ENCODE data around the gene FXYD2. TPM values are rescaled to one million over a fixed set of nuclear protein-coding genes. Genes with fewer than 3 reads are reported as not detected.

Gene FXYD2
- total RNA-seq, 1 donor from 2014 or later, result 1.6 TPM

DNA sequence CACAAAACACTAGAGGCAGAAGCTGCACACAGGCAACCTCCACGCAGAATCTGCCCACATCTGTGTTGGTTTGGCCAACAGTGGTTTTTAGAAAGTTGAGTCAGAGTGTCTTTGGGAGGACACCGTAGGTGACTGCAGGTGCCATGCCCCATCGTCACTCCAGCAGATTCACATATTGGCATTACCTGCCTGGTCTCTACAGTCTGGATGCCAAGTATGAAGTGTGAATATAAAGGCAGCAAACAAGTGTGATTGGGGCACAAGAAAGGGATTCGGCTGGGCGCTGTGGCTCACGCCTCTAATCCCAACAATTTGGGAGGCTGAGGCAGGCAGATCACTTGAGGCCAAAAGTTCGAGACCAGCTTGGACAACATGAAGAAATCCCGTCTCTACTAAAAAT, 11.0 kb upstream of the FXYD2 start:
- DNase-seq (ENCODE audit: low spot score), result no peak

DNA sequence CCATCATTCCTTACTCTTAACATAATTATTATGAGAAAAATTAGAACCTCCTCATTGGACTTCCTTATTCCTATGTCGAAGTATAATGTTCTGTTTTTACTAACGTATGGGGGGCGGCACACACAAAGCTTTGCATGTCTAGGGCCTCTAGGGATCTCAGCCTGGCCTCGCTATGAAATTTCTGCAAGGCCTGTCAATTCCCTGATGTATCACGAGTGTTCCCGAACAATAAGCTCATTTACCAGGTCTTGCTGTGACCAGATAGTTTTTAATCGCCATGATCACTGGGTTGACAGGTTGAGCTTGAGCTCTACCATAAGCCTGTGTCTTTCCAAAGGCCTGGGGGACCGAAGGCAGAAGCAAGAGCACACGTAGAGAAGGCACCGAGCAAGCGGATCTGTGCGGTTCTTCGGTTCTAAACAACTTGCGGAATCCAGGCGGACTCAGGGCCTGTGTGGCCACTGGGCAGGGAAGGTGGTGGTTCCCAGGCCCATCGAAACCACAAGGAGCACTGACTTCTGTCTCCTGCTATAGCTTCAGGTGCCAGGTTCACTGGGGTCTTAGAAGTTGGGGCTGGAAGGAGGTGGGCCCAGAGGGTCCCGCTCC, 10.4 kb upstream of the FXYD2 start:
- DNase-seq (ENCODE audit: low spot score), result no peak

DNA sequence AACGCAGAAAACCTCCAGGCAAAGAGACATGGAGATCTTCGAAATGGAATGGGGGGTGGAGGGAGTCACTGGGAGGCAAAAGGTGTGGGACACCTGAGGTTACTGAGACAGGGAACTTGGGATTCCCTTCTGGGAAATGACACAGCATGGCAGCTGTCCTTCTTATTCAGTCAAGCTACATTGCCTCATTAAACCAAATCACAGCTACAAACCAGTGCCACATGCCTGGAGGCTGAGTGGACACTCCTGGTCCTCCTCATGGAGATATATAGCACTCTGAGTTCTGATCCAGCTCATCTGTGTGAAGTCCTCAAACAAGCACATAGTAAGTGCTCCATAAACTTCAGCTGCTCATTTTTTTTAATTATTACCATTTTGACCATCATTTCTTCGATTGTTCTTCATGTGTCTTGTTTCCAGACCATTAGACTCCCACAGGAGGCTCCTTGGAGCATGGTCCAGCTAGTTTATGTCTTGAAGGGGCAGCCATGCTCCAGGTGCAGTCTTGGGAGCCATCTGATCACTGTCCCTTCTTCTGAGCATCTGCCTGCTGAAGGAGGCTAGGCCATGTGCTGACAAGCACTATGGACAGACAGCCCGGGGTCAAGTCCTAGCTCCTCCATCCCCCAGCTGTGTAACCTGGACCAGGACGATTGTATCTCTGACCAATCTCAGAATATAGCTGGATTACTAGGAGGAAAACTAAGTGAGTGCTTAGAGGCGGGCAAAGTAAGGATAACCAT, 9.7 kb upstream of the FXYD2 start:
- no peak for DNase-seq (ENCODE audit: low spot score)

DNA sequence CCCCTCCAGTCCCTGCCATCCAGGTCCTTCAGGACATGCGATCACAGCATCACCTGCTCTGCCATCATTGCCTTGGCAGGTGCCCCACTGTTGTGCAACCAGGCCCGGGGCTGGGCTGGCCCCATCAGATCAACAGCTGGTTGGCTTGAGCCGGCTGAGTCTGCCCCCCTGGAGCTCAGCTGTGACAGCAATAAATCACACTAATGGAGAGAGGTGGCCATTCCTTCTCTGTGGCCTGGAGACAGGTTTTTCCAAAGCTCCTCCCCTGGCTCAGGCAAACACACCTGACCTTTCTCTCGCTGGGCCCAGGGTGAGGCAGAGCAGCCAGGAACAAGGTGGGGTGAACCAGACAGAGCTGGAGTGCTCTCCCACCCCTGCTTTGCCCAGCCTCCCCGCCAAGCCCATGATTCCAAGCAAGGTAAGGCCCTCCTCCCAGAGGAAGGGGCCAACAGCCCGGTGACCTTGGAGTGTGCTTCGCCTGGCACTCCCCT, 8.9 kb upstream of the FXYD2 start:
- DNase-seq (ENCODE audit: low spot score), result peak; percentile 92

DNA sequence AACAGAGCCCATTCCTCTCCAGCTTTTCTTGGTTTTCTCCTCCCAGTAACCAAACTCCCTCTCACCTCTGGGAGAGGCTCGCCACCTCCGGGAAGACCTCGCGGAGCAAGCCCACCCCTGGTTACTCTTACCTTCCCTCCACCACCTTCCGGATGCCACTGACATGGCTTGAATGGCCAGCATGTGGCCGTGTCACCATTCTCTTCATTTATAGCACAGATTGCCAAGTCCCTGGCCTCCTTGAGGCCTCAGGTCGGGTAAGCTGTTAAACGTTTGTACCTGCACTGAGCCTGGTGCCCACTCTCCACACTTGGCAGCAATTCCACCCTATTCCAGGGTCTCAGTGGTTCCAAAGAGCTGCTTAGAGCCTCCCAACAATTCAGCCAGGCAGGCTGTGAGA, 8.0 kb upstream of the FXYD2 start:
- peak; percentile 24 for DNase-seq (ENCODE audit: low spot score)

DNA sequence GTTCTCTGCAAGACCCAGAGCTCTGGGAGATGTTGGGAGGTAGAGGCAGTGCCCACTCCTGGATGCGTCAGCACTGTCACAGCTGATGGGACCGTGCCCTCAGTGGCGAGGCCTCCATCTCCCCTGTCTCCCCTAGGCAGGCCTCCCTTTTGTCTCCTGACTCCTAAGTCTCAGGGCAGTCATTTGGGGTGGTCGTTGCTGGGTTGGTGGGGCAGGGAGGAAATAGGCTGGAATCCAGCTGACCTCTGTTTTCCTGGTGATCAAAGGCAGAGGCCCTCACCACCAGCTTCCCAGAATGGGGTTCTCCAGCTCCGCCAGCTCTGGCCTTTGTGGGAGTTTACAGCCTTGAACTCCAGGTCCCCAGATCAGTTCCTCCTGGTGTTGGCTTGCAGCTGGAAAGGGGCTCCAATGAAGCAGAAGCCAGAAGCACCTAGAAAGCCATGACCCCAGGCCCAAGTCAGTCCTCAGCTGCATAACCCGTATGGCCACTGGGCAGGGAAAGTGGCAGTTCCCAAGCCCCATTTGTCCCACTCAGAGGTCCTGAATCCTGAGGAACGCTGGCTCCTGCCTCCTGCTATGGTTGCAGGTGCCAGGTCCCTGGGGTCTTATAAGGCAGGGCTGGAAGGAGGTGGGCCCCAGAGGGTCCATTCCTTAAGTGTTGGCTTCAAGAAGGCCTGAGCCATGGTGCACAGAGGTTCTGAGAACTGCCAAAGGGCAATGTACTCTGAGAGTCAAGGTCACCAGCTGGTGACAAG, 7.3 kb upstream of the FXYD2 start:
- DNase-seq (ENCODE audit: low spot score), result peak; percentile 35

DNA sequence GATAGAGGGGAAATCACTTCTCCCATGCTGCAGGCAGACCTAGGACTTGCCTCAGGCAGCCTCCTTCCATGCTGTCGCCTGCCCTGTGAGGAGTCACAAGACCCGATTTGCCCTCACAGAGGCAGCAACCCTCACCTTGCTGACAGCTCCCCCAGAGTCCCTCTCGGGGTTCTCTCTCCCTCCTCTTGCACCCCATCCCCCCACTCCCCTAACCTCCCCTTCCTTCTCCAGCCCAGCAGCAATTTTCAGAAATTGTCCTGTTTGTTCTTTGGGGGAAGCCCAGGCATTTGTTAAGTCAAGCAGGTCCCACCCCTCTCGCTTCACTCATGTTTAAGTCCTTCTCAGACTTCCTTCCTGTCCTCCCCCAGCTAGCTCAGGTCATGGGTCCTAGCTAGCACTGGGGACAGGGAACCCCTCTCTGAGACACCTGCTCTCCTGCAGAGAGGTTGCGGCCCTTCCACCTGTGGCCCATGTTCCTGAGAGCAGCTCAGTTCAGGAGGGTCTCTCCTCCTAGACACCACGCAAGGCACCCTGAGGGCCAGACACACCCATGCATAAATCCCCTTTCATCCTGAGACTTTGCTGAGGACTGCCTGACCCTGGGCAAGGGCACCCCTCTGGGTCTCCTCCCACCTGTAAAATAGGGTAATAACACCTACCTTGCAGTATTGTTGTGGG, 6.3 kb upstream of the FXYD2 start:
- peak; percentile 41 for DNase-seq (ENCODE audit: low spot score)

DNA sequence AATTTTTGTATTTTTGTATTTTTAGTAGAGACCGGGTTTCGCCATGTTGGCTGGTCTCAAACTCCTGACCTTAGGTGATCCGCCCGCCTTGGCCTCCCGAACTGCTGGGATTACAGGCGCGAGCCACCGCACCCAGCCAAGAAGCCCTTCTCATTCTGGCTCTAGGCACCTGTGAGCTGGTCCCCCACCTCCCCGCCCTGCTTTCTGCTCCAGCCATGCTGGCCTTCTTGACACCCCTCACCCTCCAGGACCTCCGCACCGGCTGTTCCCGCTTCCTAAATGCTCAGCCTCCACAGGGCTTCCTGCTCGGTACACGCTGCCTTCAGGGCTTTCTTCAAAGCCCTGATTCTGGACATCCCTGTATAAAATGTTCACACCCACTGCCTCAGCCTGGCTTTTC, 5.5 kb upstream of the FXYD2 start:
- peak; percentile 41 for DNase-seq (ENCODE audit: low spot score)

DNA sequence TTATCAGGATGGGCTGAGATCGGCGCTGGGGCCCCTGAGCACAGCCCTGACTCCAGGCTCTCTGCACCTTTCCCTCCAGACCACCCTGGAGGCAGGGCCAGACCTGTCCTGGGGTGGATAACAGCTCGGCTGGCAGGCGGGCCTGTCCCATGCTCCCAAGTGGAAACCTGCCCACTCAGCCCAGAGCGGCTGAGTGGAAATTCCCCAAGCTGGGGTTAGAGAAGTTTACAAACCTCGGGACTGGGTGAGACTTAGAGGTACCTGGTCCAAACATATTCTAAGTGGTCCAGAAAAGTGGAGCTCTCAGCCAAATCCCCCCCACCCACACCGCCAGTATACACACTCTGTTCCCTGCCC, 4.8 kb upstream of the FXYD2 start:
- DNase-seq (ENCODE audit: low spot score), result peak; percentile 40

DNA sequence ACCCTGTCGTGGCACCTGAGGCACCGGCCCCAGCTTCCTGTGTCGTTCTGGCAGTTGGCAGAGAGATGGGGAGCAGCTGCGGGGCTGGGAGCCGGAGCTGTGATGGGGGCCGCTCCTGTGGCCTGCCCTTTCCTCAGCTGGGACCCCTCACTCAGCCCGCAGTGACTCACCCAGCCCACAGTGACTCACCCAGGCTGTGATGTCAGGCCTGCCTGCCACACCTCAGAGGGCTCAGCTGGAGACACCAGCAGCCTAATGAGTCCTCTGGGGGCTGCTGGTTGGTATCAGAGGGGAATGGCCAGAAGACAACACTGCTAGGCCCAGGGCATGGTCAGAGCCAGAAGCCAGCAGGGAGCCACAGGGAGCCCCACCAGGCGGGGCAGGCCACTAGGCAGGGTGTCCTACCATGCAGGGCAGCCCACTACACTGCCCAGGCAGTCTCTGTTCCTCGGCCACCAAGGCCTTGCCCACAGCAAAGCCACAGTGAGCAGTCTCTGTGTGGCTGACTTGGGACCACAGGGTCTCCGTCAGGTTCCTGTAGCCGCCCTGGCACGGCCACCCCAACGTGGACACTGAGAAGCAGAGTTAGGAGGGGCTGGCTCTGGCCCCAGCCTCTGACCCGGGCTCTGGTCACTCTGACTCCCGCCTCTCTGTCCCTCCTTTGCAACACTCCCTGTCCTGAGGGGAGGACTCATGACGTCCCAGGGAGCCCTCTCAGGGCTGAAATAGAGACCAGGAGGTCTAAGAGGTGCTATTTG, 4.2 kb upstream of the FXYD2 start:
- peak; percentile 63 for DNase-seq (ENCODE audit: low spot score)

DNA sequence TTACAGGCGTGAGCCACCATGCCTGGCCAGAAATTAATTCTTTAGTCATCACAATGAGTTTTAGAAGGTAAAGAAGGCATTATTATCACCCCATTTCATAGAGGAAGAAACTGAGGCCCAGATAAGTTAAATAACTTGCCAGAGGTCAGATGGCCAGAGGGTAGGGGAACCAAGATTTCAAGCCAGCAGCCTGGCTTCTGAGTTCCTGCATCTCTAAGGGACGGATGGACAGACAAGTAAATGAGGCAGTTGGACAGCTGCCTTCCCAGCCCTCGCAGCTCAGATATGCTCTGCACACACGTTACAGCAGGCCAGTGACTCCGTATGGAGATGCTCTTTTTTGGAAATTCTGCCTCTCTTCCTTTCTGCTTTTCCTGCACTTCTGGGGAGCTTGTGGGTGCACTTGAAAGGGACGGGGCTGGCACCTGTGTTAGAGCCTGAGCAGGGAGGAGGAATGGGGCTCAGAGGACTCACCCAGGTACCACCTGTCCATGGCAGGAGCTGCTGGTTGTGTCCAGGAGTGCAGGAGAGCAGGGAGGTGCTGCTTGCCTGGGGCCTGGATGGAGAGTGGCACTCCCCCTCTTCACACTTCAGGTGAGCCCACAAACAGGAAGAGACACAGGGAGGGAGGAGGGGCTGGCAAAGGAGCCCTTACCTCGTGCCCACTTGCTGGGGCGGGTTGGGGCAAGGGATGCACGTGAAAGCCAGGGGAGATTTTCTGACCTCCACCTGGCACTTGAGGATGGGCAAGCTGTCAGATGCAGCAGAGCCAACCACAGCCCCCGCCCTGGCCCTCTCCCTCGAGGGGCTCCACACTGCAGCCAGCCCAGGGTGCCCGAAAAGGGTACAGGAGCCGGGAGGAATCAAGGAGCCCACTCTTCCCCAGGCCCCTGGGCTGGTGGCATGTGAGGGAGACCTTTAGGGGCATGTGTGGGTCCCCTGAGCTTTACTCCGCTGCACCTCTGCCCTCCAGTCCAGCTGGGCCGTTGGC, 3.3 kb upstream of the FXYD2 start:
- DNase-seq (ENCODE audit: low spot score), result peak; percentile 44

DNA sequence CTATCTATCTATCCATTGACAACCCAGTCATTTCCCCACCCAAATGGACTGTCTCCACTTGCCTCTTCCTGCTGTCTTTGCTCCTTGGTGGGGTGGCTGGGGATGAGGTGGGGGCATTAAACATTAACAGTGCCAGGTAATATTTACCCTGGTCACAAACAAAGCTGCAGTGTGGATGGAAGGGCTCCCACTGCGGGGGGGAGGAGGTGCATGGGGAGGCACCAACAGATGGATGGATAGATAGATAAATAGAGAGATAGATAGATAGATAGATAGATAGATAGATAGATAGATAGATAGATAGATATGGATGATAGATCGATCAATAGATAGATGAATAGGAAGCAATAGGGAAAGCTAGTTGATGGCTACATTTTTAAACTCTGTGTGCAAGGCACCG, 2.3 kb upstream of the FXYD2 start:
- DNase-seq (ENCODE audit: low spot score), result no peak

DNA sequence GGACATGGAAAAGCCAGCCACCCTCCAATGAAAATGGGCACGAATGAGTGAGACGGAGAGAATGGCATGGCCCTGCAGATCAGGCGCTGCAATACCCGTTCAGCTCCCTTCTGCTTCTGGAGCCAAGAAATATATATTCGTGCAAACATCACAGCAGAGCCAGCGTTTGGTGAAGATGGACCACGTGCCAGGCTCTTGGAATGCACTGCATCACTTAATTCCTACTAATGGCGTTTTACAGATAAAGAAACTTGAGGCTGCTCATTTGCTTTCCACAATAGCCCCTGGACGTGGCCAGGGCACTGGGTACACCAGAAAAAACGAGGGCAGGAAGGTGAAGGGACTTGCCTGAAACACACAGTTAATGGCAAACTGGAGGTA, 1.6 kb upstream of the FXYD2 start:
- peak; percentile 25 for DNase-seq (ENCODE audit: low spot score)

DNA sequence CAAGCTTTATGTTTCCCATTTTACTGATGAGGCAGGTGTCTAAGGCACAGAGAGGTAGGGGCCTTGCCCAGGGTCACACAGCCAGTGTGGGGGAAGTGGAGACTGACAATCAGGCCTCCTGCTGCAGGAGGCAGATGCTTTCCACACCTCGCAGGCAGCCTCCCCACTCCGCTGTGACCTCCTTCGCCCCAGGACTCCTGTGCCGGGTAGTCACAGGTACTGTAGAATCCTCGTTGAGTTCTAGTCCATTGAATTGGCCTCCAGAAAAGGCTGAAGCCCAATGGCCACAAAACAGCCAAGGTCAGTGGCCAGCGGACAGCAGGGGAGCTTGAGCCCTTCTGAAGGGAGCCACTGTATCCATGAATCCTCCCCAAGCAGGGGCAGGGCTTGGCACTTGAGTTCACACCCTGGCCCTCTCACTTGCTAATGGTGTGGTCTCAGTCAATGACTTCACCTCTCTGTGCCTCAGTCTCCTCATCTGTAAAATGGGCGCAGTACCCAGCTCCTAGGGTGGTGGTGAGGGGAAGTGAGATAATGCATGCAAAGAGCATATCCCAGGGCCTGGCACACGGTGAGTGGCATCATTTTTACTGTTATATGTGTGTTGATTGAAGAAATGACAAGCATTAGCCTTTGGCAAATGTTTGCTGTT, 1.1 kb upstream of the FXYD2 start:
- DNase-seq (ENCODE audit: low spot score), result peak; percentile 33

DNA sequence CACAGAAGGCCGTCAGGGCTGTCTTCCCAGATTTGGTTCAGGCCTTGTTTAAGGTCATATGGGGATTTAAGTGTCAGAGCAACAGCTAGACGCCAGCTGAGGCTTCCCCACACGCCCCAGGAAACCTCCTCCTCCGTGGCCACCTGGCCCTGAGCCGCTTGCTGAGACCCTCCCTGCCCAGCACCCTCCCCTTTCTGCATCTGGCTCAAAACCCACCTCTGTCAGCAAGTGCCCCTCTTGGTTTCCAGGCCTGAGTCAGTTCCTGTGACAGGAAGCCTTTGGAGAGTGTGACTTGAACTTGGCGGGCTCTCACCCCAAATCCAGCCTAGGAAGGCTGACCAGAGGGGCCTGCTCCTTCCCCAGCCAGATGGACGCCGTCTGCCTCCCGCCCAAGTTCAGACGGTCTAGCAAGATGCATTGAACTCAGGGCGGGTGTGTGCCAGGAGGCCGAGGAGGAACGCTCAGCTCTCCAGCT, 561 bp downstream of the FXYD2 start:
- no peak for DNase-seq (ENCODE audit: low spot score)

DNA sequence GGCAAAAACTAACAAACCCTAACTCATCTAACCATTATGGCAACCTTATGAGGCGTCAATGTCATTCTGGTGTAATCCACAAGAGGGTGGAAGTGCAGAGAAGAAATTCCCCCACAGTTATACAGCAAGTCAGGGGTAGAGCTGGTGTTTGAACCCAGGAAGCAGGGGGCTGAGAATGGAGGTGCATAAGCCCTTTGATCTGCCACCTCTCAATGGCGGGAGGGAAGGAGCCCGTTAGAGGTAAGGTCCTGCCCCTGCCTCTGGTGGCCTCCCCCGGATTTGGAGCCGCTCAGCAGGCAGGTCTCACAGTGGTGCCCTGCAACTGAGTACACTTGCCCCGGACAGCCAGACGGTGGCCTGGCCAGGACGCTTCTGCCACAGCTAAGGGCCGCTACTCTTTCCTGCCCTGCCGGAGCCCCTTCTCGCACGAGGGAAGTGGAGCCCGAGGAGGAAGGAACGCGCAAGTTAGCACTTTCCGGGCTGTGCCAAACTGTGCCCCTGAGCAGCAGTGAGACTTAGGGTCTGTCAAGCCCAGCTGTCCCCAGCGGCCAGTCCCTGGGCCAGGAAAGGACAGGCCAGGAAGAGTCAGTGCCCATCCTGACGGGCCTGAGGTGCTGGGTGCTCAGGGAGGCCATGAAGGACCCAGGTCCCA, 1.1 kb downstream of the FXYD2 start:
- no peak for DNase-seq (ENCODE audit: low spot score)

DNA sequence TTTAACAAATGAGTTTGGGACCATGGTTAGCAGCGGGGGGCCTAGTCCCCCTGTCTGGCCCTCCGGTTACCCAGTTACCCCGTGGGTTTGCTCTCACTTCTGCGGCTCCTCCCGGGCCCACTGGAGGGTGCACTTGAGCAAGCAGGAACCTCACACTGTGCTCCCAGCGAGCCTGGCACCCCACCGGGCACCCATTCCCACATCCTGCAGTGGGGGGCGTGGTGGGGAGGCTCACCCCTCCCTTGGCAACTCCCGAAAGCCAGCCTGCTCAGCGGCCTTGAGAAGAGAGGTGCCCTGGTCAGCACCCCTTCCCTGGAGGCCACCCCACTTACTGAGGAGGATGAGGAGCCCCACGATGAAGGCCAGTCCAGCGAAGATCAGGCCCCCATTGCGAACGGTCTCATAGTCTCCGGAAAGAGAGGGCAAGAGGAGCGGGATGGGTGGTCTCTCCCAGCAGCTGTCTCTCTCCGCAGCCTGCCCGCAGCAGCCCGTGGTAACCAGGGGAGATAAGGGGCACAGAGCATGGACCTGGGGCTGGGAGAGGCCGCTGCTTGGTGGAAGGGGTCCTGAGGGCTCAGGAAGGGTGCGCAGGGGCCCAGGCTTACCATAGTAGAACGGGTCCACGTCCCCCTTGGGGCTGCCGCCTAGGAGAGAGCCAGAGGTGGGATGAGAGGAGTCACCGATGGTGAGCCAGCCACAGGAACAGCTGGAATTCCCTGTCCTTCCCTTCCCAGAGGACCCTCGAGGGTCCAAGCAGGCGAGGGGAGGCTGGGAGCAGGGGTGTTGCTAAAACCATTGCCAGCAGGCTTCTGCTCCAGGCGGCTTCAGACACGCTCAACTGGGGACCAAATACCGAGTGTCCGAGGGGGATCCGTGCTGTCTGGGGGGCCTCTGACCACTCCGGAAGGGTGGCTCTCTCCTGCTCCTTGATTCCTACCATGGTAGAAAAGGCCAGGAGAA, 2.2 kb downstream of the FXYD2 start:
- no peak for DNase-seq (ENCODE audit: low spot score)

DNA sequence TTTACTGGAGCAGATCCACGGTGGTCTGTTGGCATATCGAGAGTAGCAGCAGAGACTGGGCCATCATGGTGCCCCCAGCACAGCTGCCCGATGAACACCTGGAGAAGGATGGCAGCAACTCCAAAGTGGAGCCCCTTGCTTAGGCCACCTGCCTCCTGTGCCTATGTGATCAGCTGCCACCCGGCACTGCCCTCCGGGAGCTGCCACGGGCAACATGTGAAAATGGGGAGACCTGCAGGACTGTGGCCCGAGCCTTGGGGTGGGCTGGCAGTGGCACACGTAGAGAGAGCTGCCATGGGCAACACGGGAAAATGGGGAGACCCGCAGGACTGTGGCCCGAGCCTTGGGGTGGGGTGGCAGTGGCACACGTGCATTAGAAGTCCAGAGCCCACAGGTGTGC, 3.1 kb downstream of the FXYD2 start:
- DNase-seq (ENCODE audit: low spot score), result no peak

Measured in ureter (tissue), 1 donor.